ENCODE data around the gene LENG1.

Gene LENG1

DNA sequence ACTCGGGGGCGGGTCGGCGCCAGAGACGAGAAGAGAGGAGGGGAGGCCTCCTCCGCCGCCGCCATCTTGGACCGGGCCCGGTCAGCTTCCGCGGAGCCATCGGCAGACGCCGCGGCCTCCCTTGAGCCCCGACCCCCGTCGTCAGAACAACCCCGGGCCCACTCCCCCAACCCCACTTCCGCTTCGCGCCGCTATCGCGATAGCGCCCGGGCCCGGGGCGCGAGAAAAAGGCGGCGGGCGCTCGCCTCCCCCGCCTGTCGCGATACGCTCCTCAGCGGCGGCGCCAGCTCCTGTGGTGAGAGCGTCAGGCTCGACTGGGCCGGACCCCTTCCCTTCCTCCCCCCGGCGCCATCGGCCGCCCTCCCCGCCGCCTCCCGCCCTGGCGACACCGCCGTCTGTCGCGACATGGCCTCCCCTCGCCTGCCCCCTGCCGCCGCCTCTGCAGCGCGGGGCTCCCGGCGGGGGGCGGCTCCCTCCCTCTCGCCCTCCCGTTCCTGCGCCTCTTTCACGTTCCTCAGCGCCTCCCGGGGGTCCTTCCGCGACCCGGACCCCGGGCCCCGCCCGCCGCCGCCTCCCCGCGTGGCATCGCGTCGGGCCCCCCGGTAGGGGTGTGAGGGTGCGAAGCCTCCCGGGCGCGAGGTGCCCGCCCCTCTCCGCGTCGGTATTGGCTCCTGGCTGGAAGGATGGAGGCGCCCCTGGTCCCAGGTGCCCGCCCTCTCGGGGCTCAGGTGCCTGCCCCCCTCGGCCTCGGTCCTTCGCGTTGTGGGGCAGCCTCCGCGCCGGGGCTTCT, 21.6 kb downstream of the LENG1 start, which contains the start of gene CNOT3:
Gene CNOT3, plus strand, starts transcription at position 64 of the 790 bp plus-strand sequence. CDS start 5,217 bp downstream, outside the sequence.
- no peak for DNase-seq

DNA sequence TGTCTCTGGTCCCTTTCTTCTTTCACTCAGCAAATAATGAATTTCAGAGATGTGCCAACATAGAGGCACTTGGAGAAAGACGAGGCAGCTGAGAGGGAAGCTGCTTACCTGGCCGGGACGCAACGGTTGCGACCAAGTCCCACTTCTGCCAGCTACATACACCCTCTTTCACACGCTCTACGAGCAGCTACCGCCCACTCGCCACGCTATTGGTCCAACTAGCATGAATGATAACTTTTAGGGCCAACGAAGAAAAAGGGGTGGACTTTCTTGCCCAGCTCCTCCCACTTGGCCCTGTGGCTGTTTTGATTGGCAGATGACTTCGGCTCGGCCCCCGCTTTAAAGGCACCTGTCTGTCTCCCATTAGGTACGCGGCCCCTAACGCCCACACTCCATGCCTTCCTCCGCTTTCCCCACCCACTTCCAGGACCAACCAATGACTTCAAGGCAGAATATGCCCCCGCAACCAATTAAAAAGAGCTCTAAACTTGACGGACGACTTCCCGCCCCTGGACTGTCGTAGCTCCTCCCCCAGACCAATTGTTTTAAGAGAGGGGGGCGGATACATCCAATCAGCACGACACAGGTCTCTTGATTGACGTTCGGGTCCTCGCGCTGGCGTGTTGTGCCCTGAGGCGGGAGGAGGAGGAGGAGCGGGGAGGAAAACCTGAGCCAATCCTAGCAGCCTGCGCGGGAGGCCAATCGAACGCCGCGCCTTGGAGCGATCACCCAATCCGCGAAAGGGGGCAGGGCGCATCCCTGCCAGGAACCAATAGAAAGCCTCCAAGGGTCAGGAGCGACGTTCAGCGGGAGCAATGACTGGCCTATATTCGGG, 22.4 kb downstream of the LENG1 start:
- peak; percentile 100 for DNase-seq

DNA sequence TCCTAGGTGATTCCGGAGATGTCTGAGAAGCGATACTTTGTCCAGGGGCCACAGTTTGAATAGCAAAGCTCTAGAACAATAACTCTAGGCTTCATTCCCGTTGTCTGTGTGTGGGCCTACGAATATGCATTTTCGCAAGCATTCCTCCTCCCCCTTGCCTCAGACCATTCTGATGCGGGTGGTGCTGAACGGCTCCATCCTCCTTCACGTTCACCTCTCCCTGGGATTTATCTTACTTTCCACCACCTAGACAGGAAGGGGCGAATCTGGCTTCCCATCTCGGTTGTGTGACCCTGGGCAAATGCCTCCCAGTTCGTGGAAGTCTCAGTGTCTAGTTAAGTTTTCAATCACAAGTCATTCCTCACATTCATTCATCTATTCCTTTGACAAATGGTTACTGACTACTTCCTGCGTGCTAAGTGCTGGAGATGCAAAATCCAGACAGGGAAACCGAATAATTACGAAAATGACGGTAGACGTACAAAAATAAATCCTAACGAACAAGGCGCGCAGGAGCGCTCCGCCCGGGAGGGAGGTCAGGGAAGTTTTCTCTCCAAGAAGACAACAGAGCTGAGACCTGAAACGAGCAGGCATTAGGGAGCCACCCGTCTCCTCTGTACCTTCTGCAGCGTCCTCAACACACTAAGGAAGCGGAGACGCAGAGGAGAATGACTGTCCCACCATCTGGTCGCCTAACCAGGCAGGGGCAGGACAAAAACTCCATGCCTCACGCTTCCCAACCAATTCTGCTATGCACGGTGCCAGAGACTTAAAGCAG, 23.2 kb downstream of the LENG1 start:
- DNase-seq = no peak

DNA sequence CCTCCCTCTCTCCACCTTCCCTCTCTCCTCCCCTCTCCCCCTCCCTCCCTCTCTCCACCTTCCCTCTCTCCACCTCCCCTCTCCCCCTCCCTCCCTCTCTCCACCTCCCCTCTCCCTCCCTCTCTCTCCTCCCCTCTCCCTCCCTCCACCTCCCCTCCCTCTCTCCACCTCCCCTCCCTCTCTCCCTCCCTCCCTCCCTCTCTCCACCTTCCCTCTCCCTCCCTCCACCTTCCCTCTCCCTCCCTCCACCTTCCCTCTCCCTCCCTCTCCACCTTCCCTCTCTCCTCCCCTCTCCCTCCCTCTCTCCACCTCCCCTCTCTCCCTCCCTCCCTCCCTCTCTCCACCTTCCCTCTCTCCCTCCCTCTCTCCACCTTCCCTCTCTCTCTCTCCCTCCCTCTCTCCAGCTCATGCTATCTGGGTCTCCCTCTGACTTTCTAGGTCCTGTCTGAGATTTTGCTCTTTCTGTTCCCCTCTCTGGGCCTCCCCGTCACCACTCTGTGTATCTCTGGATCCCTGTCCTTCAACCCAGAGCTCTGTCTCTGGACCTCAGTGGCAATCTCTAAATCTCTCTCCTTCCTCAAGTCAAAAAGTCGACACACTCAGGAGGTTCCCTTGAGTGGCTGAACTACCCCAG, 25.4 kb downstream of the LENG1 start:
- DNase-seq = no peak

DNA sequence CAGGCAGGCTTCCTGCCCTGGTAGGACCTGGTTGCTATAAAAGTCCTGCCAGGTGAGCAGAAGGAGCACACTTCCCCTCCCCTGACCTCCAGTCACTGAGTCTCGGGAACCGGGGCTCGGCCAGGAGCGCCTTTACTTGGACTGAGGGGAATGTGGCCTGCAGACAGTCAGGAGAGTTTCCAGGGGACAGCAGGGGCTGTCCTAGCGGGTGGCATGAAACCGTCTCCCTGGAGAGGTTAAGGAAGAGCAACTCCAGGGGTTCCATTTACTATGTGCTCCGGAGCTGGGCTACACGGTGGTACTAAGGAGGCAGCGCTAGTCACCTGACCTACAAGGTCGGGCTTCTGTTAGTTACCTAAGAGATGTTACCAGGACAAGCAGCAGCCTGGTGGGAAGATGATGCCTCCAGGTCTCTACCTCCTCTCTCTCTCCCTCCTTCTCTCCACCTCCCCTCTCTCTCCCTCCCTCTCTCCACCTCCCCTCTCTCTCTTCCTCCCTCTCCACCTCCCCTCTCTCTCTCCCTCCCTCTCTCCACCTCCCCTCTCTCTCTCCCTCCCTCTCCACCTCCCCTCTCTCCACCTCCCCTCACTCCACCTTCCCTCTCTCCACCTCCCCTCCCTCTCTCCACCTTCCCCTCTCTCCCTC, 26.1 kb downstream of the LENG1 start:
- no peak for DNase-seq

DNA sequence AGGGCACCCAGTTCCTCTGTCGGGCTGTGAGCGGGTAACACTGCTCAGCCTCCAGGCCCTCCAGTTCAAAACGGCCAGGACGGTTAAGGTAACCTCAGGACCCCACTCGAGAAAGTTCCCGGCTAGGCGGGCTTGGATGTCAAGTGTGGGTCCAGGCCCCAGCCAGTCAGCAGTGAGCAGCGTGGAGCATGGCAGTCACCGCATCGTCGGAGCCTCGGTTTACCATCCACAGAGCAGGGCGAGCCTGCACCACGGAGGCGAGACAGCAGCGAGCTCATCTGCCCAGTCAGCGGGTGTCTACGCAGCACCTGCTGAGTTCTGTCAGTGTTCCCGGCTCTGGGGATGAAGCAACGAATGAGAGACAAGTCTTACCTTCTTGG, 29.9 kb downstream of the LENG1 start:
- no peak for DNase-seq

DNA sequence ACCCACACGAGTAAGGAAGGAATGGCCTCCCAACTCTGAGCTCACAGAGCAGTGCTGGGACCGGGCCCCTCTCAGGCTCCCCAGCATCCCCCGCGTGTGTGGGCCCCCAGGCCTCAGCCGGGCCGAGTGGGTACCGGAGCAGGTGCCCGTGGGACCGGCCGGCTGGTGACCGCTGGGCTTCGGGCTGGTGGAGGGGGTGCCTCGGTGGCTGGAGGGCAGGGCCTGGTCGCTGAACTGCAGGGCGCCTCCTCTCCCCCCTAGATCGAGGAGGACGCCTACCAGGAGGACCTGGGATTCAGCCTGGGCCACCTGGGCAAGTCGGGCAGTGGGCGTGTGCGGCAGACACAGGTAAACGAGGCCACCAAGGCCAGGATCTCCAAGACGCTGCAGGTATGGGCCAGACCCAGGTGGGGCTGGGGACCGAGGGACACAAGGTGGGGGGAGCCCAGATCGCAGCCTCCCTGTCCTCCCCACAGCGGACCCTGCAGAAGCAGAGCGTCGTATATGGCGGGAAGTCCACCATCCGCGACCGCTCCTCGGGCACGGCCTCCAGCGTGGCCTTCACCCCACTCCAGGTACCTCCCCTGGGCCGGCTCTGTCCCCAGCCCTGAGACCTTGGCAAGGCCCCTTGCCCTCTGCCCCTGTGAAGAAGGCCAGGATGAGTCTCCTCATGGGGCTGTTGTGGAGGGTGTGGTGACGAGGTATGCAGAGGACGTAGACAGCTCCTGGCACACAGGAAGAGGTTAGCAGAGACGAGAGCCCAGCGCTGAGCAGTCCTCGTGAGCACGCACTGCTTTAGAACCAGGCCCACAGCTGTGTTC, 30.5 kb downstream of the LENG1 start:
- DNase-seq = no peak

DNA sequence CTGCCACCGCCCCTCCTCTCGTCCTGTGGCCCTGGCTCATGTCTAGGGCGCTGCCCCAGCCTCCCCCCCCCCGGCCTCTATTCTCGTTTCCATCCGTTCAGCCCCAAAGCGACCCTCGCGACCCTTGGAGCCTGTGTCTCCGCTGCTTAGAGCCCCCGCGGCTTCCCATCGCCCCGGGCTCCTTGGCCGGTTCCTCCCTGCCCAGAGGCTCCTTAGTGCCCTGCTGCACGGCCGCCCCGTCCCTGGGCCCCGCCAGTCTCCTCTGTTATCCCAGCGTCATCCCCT, 31.1 kb downstream of the LENG1 start:
- DNase-seq = no peak

DNA sequence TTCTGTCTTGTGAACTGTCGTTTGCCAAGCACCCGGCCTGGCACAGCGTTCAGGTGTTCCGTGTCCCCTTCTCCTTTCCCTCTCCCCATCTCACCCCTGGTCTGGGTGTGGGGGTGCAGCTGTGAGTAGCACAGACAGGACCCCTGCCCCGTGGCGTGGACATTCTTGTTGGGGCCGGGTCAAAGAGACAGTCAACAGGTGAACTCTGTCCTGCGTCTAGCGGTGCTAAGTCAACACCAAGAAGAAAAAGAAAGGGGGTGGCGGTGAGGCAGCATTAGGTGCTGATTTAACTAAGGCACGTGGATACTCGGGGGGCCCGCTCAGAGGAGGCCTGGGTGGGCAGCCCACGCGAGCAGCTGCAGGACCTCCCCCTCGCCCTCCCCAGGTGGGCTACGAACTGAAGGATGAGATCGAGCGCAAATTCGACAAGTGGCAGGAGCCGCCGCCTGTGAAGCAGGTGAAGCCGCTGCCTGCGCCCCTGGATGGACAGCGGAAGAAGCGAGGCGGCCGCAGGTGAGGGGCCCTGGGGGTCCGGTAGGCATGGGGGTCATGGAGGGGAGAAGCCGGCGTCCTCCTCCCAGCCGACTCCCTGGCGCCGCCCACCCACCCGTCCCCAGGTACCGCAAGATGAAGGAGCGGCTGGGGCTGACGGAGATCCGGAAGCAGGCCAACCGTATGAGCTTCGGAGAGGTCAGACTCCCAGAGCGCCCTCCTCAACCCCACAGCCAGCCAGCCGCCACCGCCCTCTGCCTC, 31.7 kb downstream of the LENG1 start:
- DNase-seq = no peak

DNA sequence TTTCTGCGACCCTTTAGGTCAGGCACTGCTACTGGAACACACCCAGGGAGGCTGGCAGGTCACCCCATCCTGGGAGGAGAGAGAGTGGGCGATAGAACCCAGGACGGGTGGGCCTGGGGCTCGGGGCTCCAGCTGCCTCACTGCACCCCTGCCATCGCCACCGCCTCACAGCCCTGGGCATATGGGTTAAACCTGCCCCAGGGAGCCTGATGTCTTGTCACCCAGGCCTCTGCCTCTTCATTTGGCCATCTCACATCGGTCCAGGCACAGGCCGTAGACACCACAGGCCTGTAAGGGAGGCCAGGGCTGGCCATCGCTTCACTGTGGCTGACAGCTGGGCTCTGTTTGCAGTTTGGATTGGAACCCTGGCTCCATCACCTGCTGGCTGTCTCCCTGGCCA, 33.8 kb downstream of the LENG1 start:
- DNase-seq = no peak

DNA sequence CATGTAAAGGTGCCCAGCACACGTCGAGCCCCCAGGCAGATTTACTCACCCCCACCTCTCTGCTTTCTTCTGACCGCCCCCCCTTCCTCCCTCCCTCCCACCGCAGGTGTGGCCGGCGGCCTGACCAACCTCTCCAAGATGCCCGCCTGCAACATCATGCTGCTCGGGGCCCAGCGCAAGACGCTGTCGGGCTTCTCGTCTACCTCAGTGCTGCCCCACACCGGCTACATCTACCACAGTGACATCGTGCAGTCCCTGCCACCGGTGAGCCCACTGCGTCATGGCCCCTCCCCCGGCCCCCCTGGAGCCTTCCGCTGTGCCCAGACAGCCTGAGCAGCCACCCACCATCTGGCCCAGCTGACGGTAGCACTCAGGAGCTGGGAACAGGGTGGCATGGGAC, 35.1 kb downstream of the LENG1 start:
- DNase-seq = no peak

DNA sequence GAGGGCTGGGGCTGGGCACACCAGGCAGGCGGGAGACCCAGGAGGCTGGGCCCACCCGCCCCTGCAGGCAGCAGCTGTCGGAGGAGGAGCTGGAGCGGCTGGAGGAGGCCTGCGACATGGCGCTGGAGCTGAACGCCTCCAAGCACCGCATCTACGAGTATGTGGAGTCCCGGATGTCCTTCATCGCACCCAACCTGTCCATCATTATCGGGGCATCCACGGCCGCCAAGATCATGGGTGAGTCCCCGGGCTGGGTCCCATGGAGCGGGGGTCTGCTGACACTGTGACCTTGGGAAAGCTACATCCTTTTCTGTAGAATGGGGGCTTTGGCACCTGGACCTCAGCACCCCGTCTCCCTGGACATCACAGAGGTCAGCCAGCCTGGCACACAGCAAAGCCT, 35.8 kb downstream of the LENG1 start:
- DNase-seq = no peak

DNA sequence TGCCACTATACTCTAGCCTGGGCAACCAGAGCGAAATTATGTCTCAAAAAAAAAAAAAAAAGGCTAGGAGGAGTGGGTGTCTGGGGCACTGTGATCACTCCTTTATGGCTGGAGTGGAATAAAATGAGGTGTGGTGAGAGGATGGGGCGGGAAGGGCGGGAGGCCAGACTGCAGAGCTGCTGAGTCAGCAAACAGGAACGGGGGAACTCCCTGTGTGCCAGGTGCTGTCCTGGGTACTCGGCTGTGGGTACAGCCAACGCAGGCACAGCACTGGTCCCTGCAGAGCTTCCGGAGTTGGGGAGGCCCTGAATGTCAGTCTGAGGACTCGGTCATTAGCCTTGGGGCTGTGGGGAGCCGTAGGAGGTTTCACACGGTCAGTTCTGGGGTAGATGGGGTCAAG, 38.3 kb downstream of the LENG1 start:
- no peak for DNase-seq

DNA sequence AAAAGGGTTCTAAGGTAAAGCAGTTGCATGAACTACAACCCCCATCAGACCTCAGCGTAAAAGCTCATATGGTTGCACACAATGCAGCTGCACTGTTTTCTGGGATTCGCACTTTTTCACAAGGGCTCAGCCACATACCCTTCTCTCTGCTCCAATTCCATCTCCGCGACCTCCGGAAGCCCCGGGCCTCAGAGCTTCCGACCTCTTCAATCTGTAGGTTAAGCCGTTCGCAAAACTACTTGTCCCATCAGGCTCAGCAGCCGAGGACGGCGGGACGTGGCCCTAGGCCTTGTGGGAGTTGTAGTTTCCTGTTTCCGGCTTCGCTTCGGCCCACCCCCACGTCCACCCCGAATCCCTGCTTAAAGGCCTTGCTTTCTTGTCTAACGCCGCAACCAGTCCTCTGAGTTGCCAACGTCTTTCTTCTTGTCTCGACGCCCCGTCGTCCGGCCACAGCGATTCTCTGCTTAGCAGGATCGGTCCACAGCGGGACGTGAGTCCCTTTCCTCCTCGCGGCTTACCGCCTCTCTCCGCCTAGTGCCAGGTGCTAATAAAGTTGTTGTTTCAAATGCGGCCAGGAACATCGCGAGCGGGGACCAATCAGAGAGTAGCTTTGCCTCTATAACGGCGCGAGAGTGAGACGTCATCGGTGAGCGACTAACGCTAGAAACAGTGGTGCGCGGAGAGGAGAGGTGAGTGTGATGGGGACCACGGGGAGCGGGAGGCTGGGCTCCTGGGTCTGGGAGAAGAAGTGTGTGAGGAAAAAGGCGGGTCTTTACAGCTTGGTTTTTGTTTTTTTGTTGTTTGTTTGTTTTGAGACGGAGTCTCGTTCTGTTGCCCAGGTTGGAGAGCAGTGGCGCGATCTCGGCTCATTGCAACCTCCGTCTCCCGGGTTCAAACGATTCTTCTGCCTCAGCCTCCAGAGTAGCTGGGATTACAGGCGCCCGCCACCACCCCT, 44.1 kb downstream of the LENG1 start, which contains the start of the genes PRPF31 and TFPT:
Gene PRPF31, plus strand, starts transcription at position 646 of the 955 bp plus-strand sequence. CDS start 2,525 bp downstream, outside the sequence.
Gene TFPT, minus strand, starts transcription at position 549 of the 955 bp plus-strand sequence. Its CDS starts 388 bp downstream, at position 161.
- peak; percentile 96 for DNase-seq

DNA sequence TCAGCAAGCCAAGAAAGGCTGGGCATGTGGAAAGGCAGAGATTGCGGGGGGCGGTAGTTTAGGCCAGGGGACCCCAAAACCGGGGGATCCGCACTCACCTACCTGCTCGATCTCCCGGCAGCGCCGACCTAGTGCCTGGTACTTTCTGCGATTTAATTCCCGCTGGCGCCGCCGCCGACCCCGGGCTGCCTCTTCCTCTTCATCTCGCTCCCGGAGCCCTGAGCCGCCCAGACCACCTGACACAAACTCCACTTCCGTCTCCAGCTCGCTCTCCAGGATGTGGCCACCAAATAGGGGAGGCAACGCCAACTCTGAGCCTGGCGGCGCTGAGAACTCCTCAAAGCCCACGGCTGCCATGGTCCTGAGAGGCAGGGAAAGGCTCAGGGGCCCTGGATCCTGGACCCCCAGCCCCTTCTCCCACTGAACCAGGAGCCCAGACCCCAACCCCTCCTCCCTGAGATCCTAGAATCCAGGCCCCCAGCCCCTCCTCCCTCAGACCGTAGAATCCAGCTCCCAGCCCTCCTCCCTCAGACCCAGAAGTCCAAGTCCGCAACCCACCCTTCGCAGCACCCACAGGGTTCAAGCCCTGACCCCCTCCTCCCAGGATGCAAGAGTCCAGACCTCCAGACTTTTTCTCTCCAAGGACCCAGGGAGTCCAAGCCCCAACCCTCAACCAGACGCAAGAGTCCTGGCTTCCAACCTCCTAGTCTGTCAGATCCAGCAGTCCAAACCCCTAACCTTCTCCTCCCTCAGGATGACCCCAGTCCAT, 45.0 kb downstream of the LENG1 start:
- DNase-seq = peak in 1 of 2 donors; percentile 20

DNA sequence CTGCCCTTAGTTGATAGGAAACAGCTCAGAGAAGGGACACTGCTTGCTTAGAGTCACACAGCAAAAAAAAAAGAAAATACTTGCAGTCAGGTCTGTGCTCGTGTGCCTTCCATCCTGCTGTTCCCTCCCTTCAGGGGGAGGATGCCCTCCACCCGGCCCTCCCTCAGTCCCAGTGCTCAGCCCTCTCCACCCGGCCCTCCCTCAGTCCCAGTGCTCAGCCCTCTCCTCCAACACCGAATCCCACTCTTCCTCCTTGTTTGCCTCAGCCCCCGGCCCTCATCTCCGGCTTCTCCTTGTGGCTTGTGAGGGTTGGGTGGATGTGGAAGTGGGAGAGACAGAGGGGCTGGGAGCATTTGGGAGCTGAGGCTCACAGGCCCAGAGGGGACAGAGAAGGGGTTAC, 49.9 kb downstream of the LENG1 start:
- no peak for DNase-seq

DNA sequence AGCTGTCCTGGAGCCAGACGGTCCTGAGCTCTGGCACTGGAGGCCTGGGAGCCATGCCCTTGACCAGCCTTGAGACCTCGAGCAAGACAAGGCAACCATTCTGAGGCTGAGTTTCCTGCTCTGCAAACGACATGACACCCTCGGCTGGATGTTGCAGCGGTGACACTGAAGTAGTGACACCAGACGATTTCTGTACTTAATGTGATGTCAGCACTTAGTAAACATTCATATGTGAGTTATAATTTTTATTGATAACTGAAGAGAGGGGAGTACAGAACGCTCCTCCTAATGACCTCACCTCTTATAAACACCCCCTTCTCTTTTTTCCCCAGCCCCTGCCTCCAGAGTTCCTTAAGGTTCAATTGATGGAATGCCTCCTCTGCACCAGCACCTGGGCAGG, 51.0 kb downstream of the LENG1 start:
- DNase-seq = no peak

DNA sequence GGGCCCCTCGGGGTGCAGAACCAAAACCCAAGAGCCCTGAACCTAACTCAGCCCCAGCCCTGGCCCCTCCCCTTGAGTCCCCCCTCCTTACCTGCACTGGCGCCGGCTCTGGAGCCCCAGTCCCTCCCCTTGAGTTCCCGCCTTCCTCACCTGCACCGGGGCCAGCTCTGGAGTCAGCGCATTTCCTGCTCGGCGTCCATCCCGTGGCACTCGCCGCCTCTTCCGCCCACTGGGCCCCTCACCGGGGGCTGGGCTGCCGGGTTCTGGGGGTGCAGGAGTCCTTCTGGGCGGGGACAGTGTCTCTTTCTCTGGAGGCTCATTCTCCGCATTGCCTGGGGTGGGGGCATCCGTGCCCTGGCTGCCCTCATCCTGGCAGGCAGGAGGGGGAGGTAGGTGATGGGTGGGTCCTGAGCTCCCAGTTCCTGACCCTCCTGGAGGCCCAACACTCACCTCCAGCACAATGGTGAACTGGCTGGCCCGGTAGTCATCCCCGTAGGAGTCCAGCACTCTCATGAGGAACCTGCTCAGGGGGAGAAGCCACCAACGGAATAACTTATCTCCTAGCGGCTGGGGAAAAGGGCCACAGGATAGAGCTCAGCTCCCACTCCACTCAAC, 51.5 kb downstream of the LENG1 start:
- no peak for DNase-seq

All from hippocampal formation (tissue), 2 donors.